ENCODE data around the gene CTSZ. TPM values are rescaled to one million over a fixed set of nuclear protein-coding genes. Genes with fewer than 3 reads are reported as not detected.
"Not testable (repeated sequence)": the region's sequence is repeated elsewhere in the genome, so short reads cannot be mapped to it uniquely, and the experiment has no call there.

Gene CTSZ
- total RNA-seq, 4 donors from 2014 or later, result 22.3 to 89.7 (median 57.2) TPM

GRCh38 chr20:58969439-58969838 is 37.6 kb downstream of the CTSZ start:
- intact Hi-C loops (cut with DNase I), result no loop called here
- H3K27ac ChIP-seq, result no peak overlapping the region
- no peaks in the 10 kb centered on the region for H3K4me1 ChIP-seq
- H3K9me3 ChIP-seq, result peaks cover 0 to 5% (median 0%) of the 10 kb centered on the region in 3 donors
- 66 to 87% methylated on average over 2 of the region's 2 CpGs for WGBS, 2 donors
- H3K4me3 ChIP-seq, result no peak overlapping the region
- TF ChIP-seq CTCF (IDR thresholded peaks at IDR 0.05) (no peak), POLR2A (IDR thresholded peaks at IDR 0.05) (no peak)
- no peak for DNase-seq
- no peaks in the 10 kb centered on the region for H3K36me3 ChIP-seq
- peaks cover 0 to 8% (median 0%) of the 10 kb centered on the region in 4 donors for H3K27me3 ChIP-seq

GRCh38 chr20:58967652-58968429 is 39.2 kb downstream of the CTSZ start:
- H3K4me3 ChIP-seq, result no peak overlapping the region
- no peak for TF ChIP-seq POLR2A (IDR thresholded peaks at IDR 0.05)
- no peak for TF ChIP-seq CTCF (IDR thresholded peaks at IDR 0.05)
- DNase-seq, result no peak
- H3K27me3 ChIP-seq, result peaks cover 0 to 8% (median 0%) of the 10 kb centered on the region in 4 donors
- H3K4me1 ChIP-seq, result no peaks in the 10 kb centered on the region
- no peaks in the 10 kb centered on the region for H3K36me3 ChIP-seq
- WGBS, 2 donors, result 51 to 88% methylated on average over 3 to 7 of the region's 10 CpGs
- peaks cover 0 to 5% (median 0%) of the 10 kb centered on the region in 3 donors for H3K9me3 ChIP-seq
- no peak overlapping the region for H3K27ac ChIP-seq
- intact Hi-C loops (cut with DNase I), result no loop called here

- Histone ChIP-seq H3K9me3 (peaks cover 0 to 5% (median 0%) of the 10 kb centered on the region in 3 donors), H3K27ac (no peak overlapping the region), H3K36me3 (no peaks in the 10 kb centered on the region), H3K4me3 (no peak overlapping the region), H3K4me1 (no peaks in the 10 kb centered on the region), H3K27me3 (peaks cover 0 to 8% (median 0%) of the 10 kb centered on the region in 4 donors)
- TF ChIP-seq POLR2A (IDR thresholded peaks at IDR 0.05), result no peak
- no peak for TF ChIP-seq CTCF (IDR thresholded peaks at IDR 0.05)
- DNase-seq, result no peak
- intact Hi-C loops (cut with DNase I), result no loop called here
- WGBS, 2 donors, result 54 to 72% methylated on average over 7 to 9 of the region's 14 CpGs
Observed at GRCh38 chr20:58965270-58966064, 41.6 kb downstream of the CTSZ start.

- intact Hi-C loops (cut with DNase I); H3K4me3 ChIP-seq; H3K9me3 ChIP-seq; DNase-seq; H3K27me3 ChIP-seq; H3K4me1 ChIP-seq; H3K36me3 ChIP-seq; H3K27ac ChIP-seq: not testable (repeated sequence)
- WGBS, 2 donors, result 82 to 92% methylated on average over 5 of the region's 5 CpGs
Observed at GRCh38 chr20:58963922-58964321, 43.1 kb downstream of the CTSZ start.

- TF ChIP-seq POLR2A (IDR thresholded peaks at IDR 0.05), result no peak
- TF ChIP-seq CTCF (IDR thresholded peaks at IDR 0.05), result no peak
- no peaks in the 10 kb centered on the region for H3K4me1 ChIP-seq
- no peaks in the 10 kb centered on the region for H3K36me3 ChIP-seq
- no peak overlapping the region for H3K27ac ChIP-seq
- no peak for DNase-seq
- H3K27me3 ChIP-seq, result peaks cover 0 to 8% (median 0%) of the 10 kb centered on the region in 4 donors
- no peaks in the 10 kb centered on the region for H3K9me3 ChIP-seq
- H3K4me3 ChIP-seq, result no peak overlapping the region
- intact Hi-C loops (cut with DNase I), result no loop called here
- WGBS, 2 donors, result 63 to 67% methylated on average over 5 to 8 of the region's 8 CpGs
Observed at GRCh38 chr20:58963060-58963584, 43.9 kb downstream of the CTSZ start.
